ENCODE data around the gene SSTR1. TPM values are rescaled to one million over a fixed set of nuclear protein-coding genes. Genes with fewer than 3 reads are reported as not detected.

SSTR1 gene
- total RNA-seq, 1 donor from 2014 or later = 0.69 TPM

GRCh38 chr14:38175658-38176057, 32.0 kb upstream of the SSTR1 start:
- no peaks in the 10 kb centered on the region for H3K4me1 ChIP-seq
- peaks cover 5% of the 10 kb centered on the region for H3K9me3 ChIP-seq (replicated peaks)
- H3K4me3 ChIP-seq = no peak overlapping the region
- H3K36me3 ChIP-seq = no peaks in the 10 kb centered on the region
- no peak for TF ChIP-seq CTCF (IDR thresholded peaks at IDR 0.05; ENCODE audit: borderline replicate concordance)
- DNase-seq = no peak
- intact Hi-C loops (cut with micrococcal nuclease) = no loop called here
- H3K27me3 ChIP-seq (ENCODE audit: low read depth) = no peaks in the 10 kb centered on the region
- no peak overlapping the region for H3K27ac ChIP-seq (replicated peaks)

GRCh38 chr14:38176379-38176778, 31.3 kb upstream of the SSTR1 start:
- Histone ChIP-seq H3K27ac (replicated peaks) (no peak overlapping the region), H3K9me3 (replicated peaks) (peaks cover 5% of the 10 kb centered on the region), H3K36me3 (no peaks in the 10 kb centered on the region), H3K4me3 (no peak overlapping the region), H3K27me3 (ENCODE audit: low read depth) (no peaks in the 10 kb centered on the region), H3K4me1 (no peaks in the 10 kb centered on the region)
- intact Hi-C loops (cut with micrococcal nuclease) = no loop called here
- no peak for DNase-seq
- no peak for TF ChIP-seq CTCF (IDR thresholded peaks at IDR 0.05; ENCODE audit: borderline replicate concordance)

- no peaks in the 10 kb centered on the region for H3K36me3 ChIP-seq
- intact Hi-C loops (cut with micrococcal nuclease) = no loop called here
These were observed 23.6 kb upstream of the SSTR1 start for GRCh38 chr14:38184132-38184531.

GRCh38 chr14:38185671-38186070, 22.0 kb upstream of the SSTR1 start:
- no peaks in the 10 kb centered on the region for H3K36me3 ChIP-seq

More at GRCh38 chr14:38184132-38184531, 23.6 kb upstream of the SSTR1 start:
- Histone ChIP-seq H3K27me3 (ENCODE audit: low read depth) (no peaks in the 10 kb centered on the region), H3K9me3 (replicated peaks) (peaks cover 12% of the 10 kb centered on the region), H3K4me3 (no peak overlapping the region), H3K27ac (replicated peaks) (no peak overlapping the region), H3K4me1 (no peaks in the 10 kb centered on the region)
- TF ChIP-seq CTCF (IDR thresholded peaks at IDR 0.05; ENCODE audit: borderline replicate concordance) = no peak
- DNase-seq = no peak

GRCh38 chr14:38186216-38186615, 21.5 kb upstream of the SSTR1 start:
- TF ChIP-seq CTCF (IDR thresholded peaks at IDR 0.05; ENCODE audit: borderline replicate concordance) = no peak

More at GRCh38 chr14:38185671-38186070, 22.0 kb upstream of the SSTR1 start:
- no peaks in the 10 kb centered on the region for H3K4me1 ChIP-seq
- H3K27me3 ChIP-seq (ENCODE audit: low read depth) = no peaks in the 10 kb centered on the region
- intact Hi-C loops (cut with micrococcal nuclease) = no loop called here
- peaks cover 8% of the 10 kb centered on the region for H3K9me3 ChIP-seq (replicated peaks)
- no peak overlapping the region for H3K4me3 ChIP-seq
- H3K27ac ChIP-seq (replicated peaks) = no peak overlapping the region
- no peak for DNase-seq
- no peak for TF ChIP-seq CTCF (IDR thresholded peaks at IDR 0.05; ENCODE audit: borderline replicate concordance)

GRCh38 chr14:38187528-38187927, 20.2 kb upstream of the SSTR1 start:
- H3K4me3 ChIP-seq = no peak overlapping the region
- no peak for DNase-seq
- no peak overlapping the region for H3K27ac ChIP-seq (replicated peaks)
- H3K27me3 ChIP-seq (ENCODE audit: low read depth) = no peaks in the 10 kb centered on the region
- H3K4me1 ChIP-seq = no peaks in the 10 kb centered on the region
- intact Hi-C loops (cut with micrococcal nuclease) = no loop called here
- H3K36me3 ChIP-seq = no peaks in the 10 kb centered on the region
- H3K9me3 ChIP-seq (replicated peaks) = peaks cover 8% of the 10 kb centered on the region
- no peak for TF ChIP-seq CTCF (IDR thresholded peaks at IDR 0.05; ENCODE audit: borderline replicate concordance)

More at GRCh38 chr14:38186216-38186615, 21.5 kb upstream of the SSTR1 start:
- intact Hi-C loops (cut with micrococcal nuclease) = no loop called here
- Histone ChIP-seq H3K27me3 (ENCODE audit: low read depth) (no peaks in the 10 kb centered on the region), H3K9me3 (replicated peaks) (peaks cover 8% of the 10 kb centered on the region), H3K4me3 (no peak overlapping the region), H3K4me1 (no peaks in the 10 kb centered on the region), H3K27ac (replicated peaks) (no peak overlapping the region), H3K36me3 (no peaks in the 10 kb centered on the region)
- no peak for DNase-seq
